H7 (cell line): Measurements from ENCODE around the gene GNA14. TPM values are rescaled to one million over a fixed set of nuclear protein-coding genes. Genes with fewer than 3 reads are reported as not detected.

Experiments
- DNase-seq: peaks from one replicate; pipeline ENCODE4 v3.0.0; 2012
- H3K27me3 ChIP-seq: 2 replicates; pipeline ENCODE4 v1.6.0; 2011; ENCODE audit warnings: mild to moderate bottlenecking, low read length; ENCODE audit not compliant: control insufficient read depth, insufficient read depth
- H3K36me3 ChIP-seq: replicated peaks from 2 replicates; pipeline ENCODE4 v1.5.1; 2011; ENCODE audit warnings: low read length; ENCODE audit not compliant: control insufficient read depth, insufficient read depth
- H3K4me3 ChIP-seq: 2 replicates; pipeline ENCODE4 v1.5.1; 2011; ENCODE audit warnings: low read depth, mild to moderate bottlenecking, control low read depth, low read length, moderate library complexity; ENCODE audit not compliant: insufficient read depth
- total RNA-seq: library from RNA; depleted of rRNA; stranded (reverse); fragments of >200 nt; shearing (Covaris generic); gene quantifications from 2 replicates; pipeline ENCODE4 v1.2.3, GENCODE V29; 2014

The GNA14 gene
- total RNA-seq, 1 experiment from 2014 or later: 5.5 TPM

GRCh38 chr9:77605449-77606220, 42.5 kb downstream of the GNA14 start:
- H3K4me3 ChIP-seq: no peak overlapping the region
- no peaks in the 10 kb centered on the region for H3K36me3 ChIP-seq
- DNase-seq: no peak
- H3K27me3 ChIP-seq: no peaks in the 10 kb centered on the region

- no peaks in the 10 kb centered on the region for H3K27me3 ChIP-seq
- no peak for DNase-seq
- no peak overlapping the region for H3K4me3 ChIP-seq
- no peaks in the 10 kb centered on the region for H3K36me3 ChIP-seq
Observed at GRCh38 chr9:77604316-77604715, 43.8 kb downstream of the GNA14 start.

GRCh38 chr9:77602852-77603251, 45.3 kb downstream of the GNA14 start:
- H3K36me3 ChIP-seq: no peaks in the 10 kb centered on the region
- H3K4me3 ChIP-seq: no peak overlapping the region
- no peak for DNase-seq
- H3K27me3 ChIP-seq: no peaks in the 10 kb centered on the region

DNA sequence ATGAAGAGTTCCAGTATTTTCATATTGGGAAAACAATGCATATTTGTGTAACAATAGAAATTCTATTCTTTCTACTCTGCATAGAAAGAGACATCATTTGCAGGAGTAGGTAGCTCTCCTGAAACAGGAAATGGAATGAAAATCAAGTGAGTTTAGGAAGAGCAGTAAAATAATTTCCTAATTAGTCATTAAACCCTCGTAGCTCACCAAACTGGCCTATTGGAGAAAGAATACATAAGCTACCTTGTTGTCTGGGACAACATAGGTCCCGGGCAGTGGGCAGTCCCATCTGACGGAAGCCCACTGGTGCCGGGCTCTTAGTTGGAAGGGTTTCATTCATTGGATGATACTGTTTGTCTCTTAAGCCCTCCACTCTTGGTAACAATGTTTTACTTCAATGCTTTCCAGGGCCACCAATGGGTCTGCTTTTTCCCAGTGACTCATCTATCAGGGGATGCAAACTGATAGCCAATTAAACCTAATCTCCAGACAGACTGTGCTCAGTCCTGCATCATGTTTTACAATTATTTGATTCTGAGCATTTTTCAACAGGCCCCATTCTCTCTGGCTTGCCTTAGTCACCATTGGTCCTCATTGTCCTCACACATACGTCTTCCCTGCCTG, 46.5 kb downstream of the GNA14 start:
- DNase-seq: no peak
- no peaks in the 10 kb centered on the region for H3K27me3 ChIP-seq
- H3K4me3 ChIP-seq: no peak overlapping the region

GRCh38 chr9:77600810-77601209, 47.3 kb downstream of the GNA14 start:
- no peak overlapping the region for H3K4me3 ChIP-seq
- DNase-seq: no peak
- H3K27me3 ChIP-seq: no peaks in the 10 kb centered on the region
- H3K36me3 ChIP-seq: no peaks in the 10 kb centered on the region

More for the DNA sequence above, 46.5 kb downstream of the GNA14 start:
- no peaks in the 10 kb centered on the region for H3K36me3 ChIP-seq

- H3K27me3 ChIP-seq: no peaks in the 10 kb centered on the region
- no peak overlapping the region for H3K4me3 ChIP-seq
- no peak for DNase-seq
- no peaks in the 10 kb centered on the region for H3K36me3 ChIP-seq
Observed at GRCh38 chr9:77599492-77599891, 48.6 kb downstream of the GNA14 start.

- no peak for DNase-seq
- H3K27me3 ChIP-seq: no peaks in the 10 kb centered on the region
- no peak overlapping the region for H3K4me3 ChIP-seq
- no peaks in the 10 kb centered on the region for H3K36me3 ChIP-seq
Observed at GRCh38 chr9:77598991-77599390, 49.1 kb downstream of the GNA14 start.

- Histone ChIP-seq H3K27me3 (no peaks in the 10 kb centered on the region), H3K4me3 (no peak overlapping the region)
- no peak for DNase-seq
Observed at GRCh38 chr9:77598524-77598923, 49.6 kb downstream of the GNA14 start.

GRCh38 chr9:77597057-77597456, 51.1 kb downstream of the GNA14 start:
- H3K36me3 ChIP-seq: no peaks in the 10 kb centered on the region; the same call in 1 of the 2 replicates
- no peak overlapping the region for H3K4me3 ChIP-seq
- H3K27me3 ChIP-seq: no peaks in the 10 kb centered on the region
- DNase-seq: no peak

More at GRCh38 chr9:77598524-77598923, 49.6 kb downstream of the GNA14 start:
- no peaks in the 10 kb centered on the region for H3K36me3 ChIP-seq

DNA sequence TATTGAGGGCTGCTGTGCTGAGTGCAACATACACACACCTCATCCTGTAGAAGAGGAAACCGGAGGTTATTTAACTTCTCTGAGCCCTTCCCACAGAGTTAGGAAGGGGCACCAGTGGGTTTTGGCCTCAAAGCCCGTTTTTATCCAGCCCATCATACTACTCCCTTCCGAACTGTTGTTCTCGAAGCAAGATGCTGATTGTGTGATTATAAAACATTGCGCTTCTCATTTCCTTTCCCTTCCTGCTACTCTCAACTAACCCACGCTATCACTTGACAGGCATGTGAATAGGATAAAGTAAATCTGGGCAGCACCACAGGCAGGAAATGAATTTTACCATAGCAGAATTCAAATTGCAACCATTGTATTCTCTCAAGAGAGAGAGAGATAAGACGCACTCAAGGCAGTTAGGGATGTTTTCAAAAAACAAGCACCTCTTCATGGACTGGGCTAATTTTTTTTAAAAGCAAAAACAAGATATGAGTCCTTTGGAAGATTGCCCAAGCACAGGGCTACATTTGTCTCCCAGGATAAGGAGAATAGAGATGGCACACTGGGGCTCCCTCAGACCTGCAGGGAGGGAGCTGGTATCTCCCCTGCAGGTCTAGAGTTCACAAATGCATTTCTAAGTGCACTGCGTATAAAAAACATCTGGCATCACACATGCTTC, 52.6 kb downstream of the GNA14 start:
- Histone ChIP-seq H3K4me3 (no peak overlapping the region), H3K36me3 (no peaks in the 10 kb centered on the region; the same call in 1 of the 2 replicates), H3K27me3 (no peaks in the 10 kb centered on the region)
- no peak for DNase-seq

DNA sequence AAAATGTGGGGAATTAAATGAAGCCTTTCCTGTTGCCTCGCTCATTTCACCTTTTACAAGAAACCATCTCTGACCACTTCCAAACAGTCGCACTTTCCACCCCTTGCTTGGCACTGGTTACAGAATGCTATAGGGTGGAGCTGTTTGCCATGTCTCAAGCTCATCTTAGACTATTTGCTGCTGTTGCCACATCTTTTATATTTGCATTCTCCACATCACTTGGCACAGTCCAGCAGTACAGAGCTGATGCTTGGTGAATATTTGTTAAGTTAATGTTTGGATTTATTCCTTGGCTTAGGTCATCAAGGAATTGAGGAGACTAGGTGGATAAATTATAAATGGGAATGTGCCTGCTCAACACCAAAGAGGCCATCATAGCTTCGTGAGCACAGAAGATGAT, 53.2 kb downstream of the GNA14 start:
- Histone ChIP-seq H3K27me3 (no peaks in the 10 kb centered on the region), H3K4me3 (no peak overlapping the region), H3K36me3 (no peaks in the 10 kb centered on the region; the same call in 1 of the 2 replicates)
- DNase-seq: no peak

GRCh38 chr9:77593528-77593927, 54.6 kb downstream of the GNA14 start:
- no peak overlapping the region for H3K4me3 ChIP-seq
- DNase-seq: no peak
- no peaks in the 10 kb centered on the region; the same call in 1 of the 2 replicates for H3K36me3 ChIP-seq
- H3K27me3 ChIP-seq: no peaks in the 10 kb centered on the region

DNA sequence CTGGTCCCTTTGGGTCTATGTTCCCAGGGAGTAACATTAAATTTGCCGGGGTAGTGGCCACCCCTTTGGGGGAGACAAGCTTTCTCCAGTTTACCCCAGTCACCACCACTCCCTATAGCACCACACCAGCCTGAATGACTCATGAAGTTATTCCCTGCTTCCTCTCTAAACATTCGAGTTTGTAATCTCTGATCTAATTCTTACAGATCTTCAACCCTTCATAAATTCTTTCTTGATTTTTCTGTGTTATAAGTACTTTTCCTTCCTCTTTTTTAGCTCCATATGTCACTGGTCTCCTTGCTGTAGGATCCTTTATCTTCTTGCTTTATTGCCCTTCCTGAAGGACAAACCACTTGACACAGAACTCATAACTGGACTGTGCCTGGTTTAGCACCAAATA, 55.6 kb downstream of the GNA14 start:
- DNase-seq: no peak
- no peaks in the 10 kb centered on the region for H3K27me3 ChIP-seq
- H3K36me3 ChIP-seq: no peaks in the 10 kb centered on the region; the same call in 1 of the 2 replicates
- no peak overlapping the region for H3K4me3 ChIP-seq

DNA sequence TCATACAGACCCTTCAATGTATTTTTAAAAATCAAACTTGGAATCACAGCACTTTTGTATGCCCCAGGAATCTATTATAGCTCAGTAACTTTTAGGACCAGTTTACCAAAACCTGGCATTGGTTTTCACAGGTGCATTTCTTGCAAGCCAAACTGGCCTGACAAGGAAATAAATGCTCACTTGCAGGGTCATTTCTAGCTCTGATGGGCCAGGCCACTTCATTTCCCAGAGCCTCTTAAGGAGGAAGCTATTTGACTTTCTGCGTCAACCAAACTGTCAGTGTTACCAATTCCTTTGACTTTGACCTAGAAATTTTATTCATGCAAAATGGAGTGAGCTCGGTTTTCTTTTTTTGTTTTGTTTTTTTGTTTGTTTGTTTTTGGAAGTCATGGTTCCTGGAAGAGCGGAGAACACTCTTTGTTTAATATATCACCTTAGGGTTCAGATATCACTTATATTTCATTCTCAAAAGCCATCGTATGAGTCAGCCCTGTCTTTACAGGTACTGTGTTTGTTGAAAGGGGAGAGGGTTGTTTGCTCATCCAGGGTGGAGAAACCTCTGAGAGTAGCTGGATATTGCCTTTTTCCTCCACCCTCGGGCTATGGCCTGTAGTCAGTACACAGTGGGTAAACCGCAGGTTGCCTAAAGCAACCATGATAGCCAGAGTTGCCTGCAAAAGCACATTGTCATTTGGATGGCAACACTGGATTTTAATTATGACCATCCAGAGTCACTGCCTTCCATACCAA, 58.9 kb downstream of the GNA14 start:
- no peak for DNase-seq
- Histone ChIP-seq H3K27me3 (no peaks in the 10 kb centered on the region), H3K4me3 (no peak overlapping the region), H3K36me3 (no peaks in the 10 kb centered on the region; the same call in 1 of the 2 replicates)
